ENCODE results near the gene KIF26B.

Gene KIF26B

GRCh38 chr1:245173446-245174211 lies 18.8 kb downstream of the KIF26B start:
- no peak for DNase-seq (ENCODE audit: low spot score)
- CTCF ChIA-PET, result interaction anchor here (0.7 kb wide), 1 partner anchor 485 kb away, joined by 3 read pairs; no protein-coding TSS in a partner anchor
- no peak overlapping the region for H3K27ac ChIP-seq
- TF ChIP-seq, protein P1, sequence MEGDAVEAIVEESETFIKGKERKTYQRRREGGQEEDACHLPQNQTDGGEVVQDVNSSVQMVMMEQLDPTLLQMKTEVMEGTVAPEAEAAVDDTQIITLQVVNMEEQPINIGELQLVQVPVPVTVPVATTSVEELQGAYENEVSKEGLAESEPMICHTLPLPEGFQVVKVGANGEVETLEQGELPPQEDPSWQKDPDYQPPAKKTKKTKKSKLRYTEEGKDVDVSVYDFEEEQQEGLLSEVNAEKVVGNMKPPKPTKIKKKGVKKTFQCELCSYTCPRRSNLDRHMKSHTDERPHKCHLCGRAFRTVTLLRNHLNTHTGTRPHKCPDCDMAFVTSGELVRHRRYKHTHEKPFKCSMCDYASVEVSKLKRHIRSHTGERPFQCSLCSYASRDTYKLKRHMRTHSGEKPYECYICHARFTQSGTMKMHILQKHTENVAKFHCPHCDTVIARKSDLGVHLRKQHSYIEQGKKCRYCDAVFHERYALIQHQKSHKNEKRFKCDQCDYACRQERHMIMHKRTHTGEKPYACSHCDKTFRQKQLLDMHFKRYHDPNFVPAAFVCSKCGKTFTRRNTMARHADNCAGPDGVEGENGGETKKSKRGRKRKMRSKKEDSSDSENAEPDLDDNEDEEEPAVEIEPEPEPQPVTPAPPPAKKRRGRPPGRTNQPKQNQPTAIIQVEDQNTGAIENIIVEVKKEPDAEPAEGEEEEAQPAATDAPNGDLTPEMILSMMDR (conservative IDR thresholded peaks at IDR 0.05; ENCODE audit: low read depth), result no peak
- POLR2A ChIA-PET (ENCODE audit: low non-redundant PET), result no interaction called here

GRCh38 chr1:245177071-245177900 lies 22.5 kb downstream of the KIF26B start:
- TF ChIP-seq, protein P1 (conservative IDR thresholded peaks at IDR 0.05; ENCODE audit: low read depth), result no peak
- ChIA-PET CTCF (no interaction called here), POLR2A (ENCODE audit: low non-redundant PET) (no interaction called here)
- peak; percentile 11 for DNase-seq (ENCODE audit: low spot score)
- no peak overlapping the region for H3K27ac ChIP-seq

DNA sequence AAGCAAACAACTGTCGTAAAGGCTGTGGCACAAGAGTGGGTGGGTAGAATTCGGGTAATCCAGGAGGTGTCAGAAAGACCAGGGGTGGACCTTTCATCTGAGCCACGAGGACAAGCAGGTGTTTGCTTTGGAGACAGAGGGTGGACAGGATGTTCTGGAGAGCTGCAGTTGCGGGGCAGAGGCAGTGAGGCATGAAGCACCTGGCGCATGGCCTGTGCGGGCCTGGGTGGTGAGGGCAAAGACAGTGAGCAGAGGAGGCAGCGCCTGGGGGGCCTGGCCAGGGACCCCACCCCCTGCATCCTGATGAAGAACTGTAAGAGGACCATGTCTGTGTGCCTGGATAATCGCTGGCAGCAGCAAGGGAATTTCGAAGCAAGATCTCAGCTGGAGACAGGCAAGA lies 24.9 kb downstream of the KIF26B start:
- CTCF ChIA-PET, result interaction anchor here (0.8 kb wide), 1 partner anchor 27 kb away, joined by 3 read pairs; no protein-coding TSS in a partner anchor
- TF ChIP-seq, protein P1 (conservative IDR thresholded peaks at IDR 0.05; ENCODE audit: low read depth), result no peak
- POLR2A ChIA-PET (ENCODE audit: low non-redundant PET), result no interaction called here
- no peak for DNase-seq (ENCODE audit: low spot score)
- no peak overlapping the region for H3K27ac ChIP-seq

DNA sequence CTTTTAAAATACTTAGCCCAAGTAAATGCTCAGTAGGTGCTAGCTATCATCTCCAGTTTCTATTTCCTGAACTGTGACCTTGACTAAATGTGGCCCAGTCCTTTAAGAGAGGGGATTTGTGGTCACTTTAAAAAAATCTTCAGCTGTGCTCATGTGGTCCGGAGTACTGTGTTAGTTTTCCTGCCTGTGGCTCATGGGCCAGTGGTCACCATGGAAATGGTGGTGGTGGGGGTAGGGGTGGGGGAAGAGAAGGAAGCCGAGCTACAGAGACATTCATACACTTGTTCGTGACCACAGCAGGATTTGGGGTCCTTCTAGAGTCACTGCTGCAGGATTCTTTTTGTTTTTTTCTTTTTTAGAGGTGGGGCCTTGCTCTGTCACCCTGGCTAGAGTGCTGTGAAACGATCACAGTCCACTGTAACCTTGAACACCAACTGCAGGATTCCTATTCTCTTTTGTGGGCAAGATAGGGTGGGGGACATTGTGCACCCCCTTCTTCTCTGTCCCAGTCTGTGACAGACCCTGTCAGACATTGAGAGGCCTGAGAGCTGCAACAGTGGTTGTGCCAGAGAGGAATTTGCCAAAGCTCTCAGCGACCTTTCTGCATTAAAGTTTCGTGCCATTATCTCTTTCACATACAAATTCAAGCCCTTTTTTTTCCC lies 25.8 kb downstream of the KIF26B start:
- no peak for DNase-seq (ENCODE audit: low spot score)
- TF ChIP-seq, protein P1 (conservative IDR thresholded peaks at IDR 0.05; ENCODE audit: low read depth), result no peak
- ChIA-PET POLR2A (ENCODE audit: low non-redundant PET) (no interaction called here), CTCF (interaction anchor here (0.6 to 0.7 kb wide), 2 partner anchors 15 to 29 kb away, joined by 3 to 4 read pairs; no protein-coding TSS in a partner anchor)
- no peak overlapping the region for H3K27ac ChIP-seq

DNA sequence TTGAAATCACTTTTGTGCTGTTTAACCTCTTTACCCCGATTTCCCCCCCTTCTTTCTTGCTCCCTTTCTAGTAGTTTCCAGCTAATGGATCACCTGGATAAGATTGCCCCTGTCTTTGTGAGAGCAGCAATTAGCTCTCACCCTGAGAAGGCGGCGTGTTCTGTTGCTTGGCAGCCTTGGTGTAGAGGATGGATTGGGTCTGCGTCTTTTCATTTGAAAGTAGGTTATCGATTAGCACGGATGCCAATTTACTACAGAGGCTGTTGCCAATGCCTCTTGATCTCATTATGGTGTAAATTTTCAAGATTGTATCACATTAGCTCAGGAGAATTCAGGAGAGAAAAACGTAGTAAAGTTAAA lies 26.4 kb downstream of the KIF26B start:
- ChIA-PET CTCF (interaction anchor here (0.6 kb wide), 1 partner anchor 14 kb away, joined by 4 read pairs; no protein-coding TSS in a partner anchor), POLR2A (ENCODE audit: low non-redundant PET) (no interaction called here)
- TF ChIP-seq, protein P1 (conservative IDR thresholded peaks at IDR 0.05; ENCODE audit: low read depth), result no peak
- no peak for DNase-seq (ENCODE audit: low spot score)
- H3K27ac ChIP-seq, result no peak overlapping the region

DNA sequence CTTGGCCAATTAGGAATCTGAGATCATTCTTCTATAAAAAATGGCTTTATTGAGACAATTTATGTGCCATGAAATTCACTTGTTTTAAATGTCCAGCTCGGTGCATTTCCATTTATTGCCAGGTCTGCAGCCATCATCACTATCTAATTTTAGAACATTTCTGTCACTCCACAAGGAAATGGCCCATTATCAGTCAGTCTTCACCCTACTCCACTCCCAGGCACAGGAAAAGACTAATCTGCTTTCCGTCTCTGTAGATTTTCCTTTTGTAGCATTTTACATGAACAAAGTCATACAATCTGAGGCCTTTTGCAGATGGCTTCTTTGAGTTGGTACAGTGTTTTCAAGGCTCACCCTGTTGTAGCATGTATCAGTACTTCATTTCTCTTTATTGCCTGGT lies 27.2 kb downstream of the KIF26B start:
- no peak overlapping the region for H3K27ac ChIP-seq
- POLR2A ChIA-PET (ENCODE audit: low non-redundant PET), result no interaction called here
- CTCF ChIA-PET, result no interaction called here
- TF ChIP-seq, protein P1 (conservative IDR thresholded peaks at IDR 0.05; ENCODE audit: low read depth), result no peak
- DNase-seq (ENCODE audit: low spot score), result no peak
